B cell (primary cell): ENCODE results near the gene LRRC4C. TPM values are rescaled to one million over a fixed set of nuclear protein-coding genes. Genes with fewer than 3 reads are reported as not detected.

Experiments
- ATAC-seq: fragments of 200-7000 bp; cut with Tn5 transposase; one replicate; pipeline ENCODE4 v1.10.0; 2021; ENCODE audit warnings: low read depth, mild to moderate bottlenecking, moderate number of reproducible peaks, moderate library complexity
- CTCF ChIA-PET: fragments of 350-600 bp; sonication (Branson Sonifier 250); formaldehyde crosslinking; loops from one replicate; lab custom pipeline; 2021; ENCODE audit warnings: antibody characterized with exemption, inconsistent platforms; lab: Charles Lee
- POLR2A ChIA-PET: fragments of 350-600 bp; sonication (Branson Sonifier 250); formaldehyde crosslinking; loops from one replicate; lab custom pipeline; 2021; ENCODE audit warnings: antibody characterized with exemption; lab: Charles Lee
- DNase-seq: peaks from one replicate; pipeline ENCODE4 v3.0.0; 2013
- H2AFZ ChIP-seq: 2 replicates; pipeline ENCODE4 v1.6.1; 2012; ENCODE audit warnings: mild to moderate bottlenecking, low read depth, low read length; ENCODE audit not compliant: insufficient read depth, poor library complexity, severe bottlenecking
- H3K27ac ChIP-seq, 2 donors: 1 replicate in 1 of 2; 2 replicates in 1 of 2; pipeline ENCODE4 v1.5.1; 2012 to 2013; ENCODE audit warnings: low read length in 2 of 2, mild to moderate bottlenecking in 2 of 2, moderate library complexity in 1 of 2
- H3K27me3 ChIP-seq, 4 experiments: fragments of 200-600 bp in 1 of 4; sonication (generic) in 1 of 4; replicated peaks in 1 of 4; 1 replicate in 2 of 4; 2 replicates in 2 of 4; pipeline versions ENCODE4 v1.6.1 to v1.7.0; 2013 to 2016; ENCODE audit warnings: low read length in 3 of 4, mild to moderate bottlenecking in 2 of 4, mixed read lengths in 1 of 4, moderate library complexity in 1 of 4; ENCODE audit not compliant: insufficient read depth in 4 of 4, control insufficient read depth in 3 of 4; ENCODE audit errors: control extremely low read depth in 1 of 4
- H3K36me3 ChIP-seq, 2 experiments: replicated peaks in 1 of 2; 1 replicate in 1 of 2; 2 replicates in 1 of 2; pipeline versions ENCODE4 v1.6.1 to v1.7.1; 2013; ENCODE audit warnings: low read length in 1 of 2; ENCODE audit not compliant: insufficient read depth in 2 of 2, control insufficient read depth in 1 of 2; ENCODE audit errors: control extremely low read depth in 1 of 2, extremely low read depth in 1 of 2
- H3K4me1 ChIP-seq, 2 donors: fragments of 200-600 bp in 1 of 2; sonication (generic) in 1 of 2; 1 replicate in 1 of 2; 2 replicates in 1 of 2; pipeline versions ENCODE4 v1.5.1 to v1.6.1; 2013 to 2017; ENCODE audit warnings: low read length in 2 of 2; ENCODE audit not compliant: control insufficient read depth in 2 of 2, insufficient read depth in 2 of 2
- H3K4me2 ChIP-seq: replicated peaks from 2 replicates; pipeline ENCODE3; 2012; ENCODE audit warnings: mild to moderate bottlenecking, low read depth, low read length; ENCODE audit not compliant: poor library complexity, severe bottlenecking
- H3K4me3 ChIP-seq, 5 experiments: fragments of 200-600 bp in 1 of 5; sonication (generic) in 1 of 5; 1 replicate in 3 of 5; 2 replicates in 2 of 5; pipeline versions ENCODE4 v1.5.1 to v1.7.0; 2011 to 2016; ENCODE audit warnings: low read length in 4 of 5, mild to moderate bottlenecking in 4 of 5, low read depth in 2 of 5, control low read depth in 1 of 5, moderate library complexity in 1 of 5; ENCODE audit not compliant: insufficient read depth in 1 of 5; ENCODE audit errors: control extremely low read depth in 1 of 5, extremely low read depth in 1 of 5
- H3K79me2 ChIP-seq: fragments of 200-600 bp; sonication (generic); one replicate; pipeline ENCODE4 v1.6.0; 2016; ENCODE audit warnings: low read length; ENCODE audit not compliant: control insufficient read depth, insufficient read depth
- H3K9ac ChIP-seq: fragments of 200-600 bp; sonication (generic); 2 replicates; pipeline ENCODE4 v1.6.1; 2017; ENCODE audit warnings: mild to moderate bottlenecking, low read length, moderate library complexity
- H3K9me3 ChIP-seq, 3 donors: one replicate each; pipeline versions ENCODE4 v1.6.1 to v1.7.1; 2013; ENCODE audit warnings: low read length in 2 of 3; ENCODE audit not compliant: control insufficient read depth in 2 of 3, insufficient read depth in 1 of 3; ENCODE audit errors: control extremely low read depth in 1 of 3
- H4K20me1 ChIP-seq: 2 replicates; pipeline ENCODE4 v1.6.0; 2012; ENCODE audit warnings: mild to moderate bottlenecking, low read length; ENCODE audit not compliant: insufficient read depth, control insufficient read depth, poor library complexity, severe bottlenecking
- H3K27ac Mint-ChIP-seq: one replicate; pipeline ENCODE4 v1.8.0; 2021; ENCODE audit warnings: mixed read lengths
- H3K27me3 Mint-ChIP-seq: one replicate; pipeline ENCODE4 v1.8.0; 2021; ENCODE audit warnings: mixed read lengths
- H3K4me1 Mint-ChIP-seq: one replicate; pipeline ENCODE4 v1.8.0; 2021; ENCODE audit warnings: mixed read lengths
- H3K4me3 Mint-ChIP-seq: one replicate; pipeline ENCODE4 v1.8.0; 2021; ENCODE audit warnings: mixed read lengths
- H3K9me3 Mint-ChIP-seq: one replicate; pipeline ENCODE4 v1.8.0; 2022; ENCODE audit warnings: mixed read lengths; ENCODE audit not compliant: insufficient read depth
- CTCF ChIP-seq: fragments of 200-600 bp; IDR thresholded peaks from one replicate; pipeline ENCODE4 v1.8.0; 2022; ENCODE audit warnings: antibody characterized with exemption, mild to moderate bottlenecking
- EZH2 ChIP-seq: IDR thresholded peaks from 2 replicates; pipeline ENCODE4 v1.6.1; 2012; ENCODE audit warnings: borderline replicate concordance, low read depth, mild to moderate bottlenecking, moderate library complexity, low read length; ENCODE audit not compliant: insufficient read depth, poor library complexity, severe bottlenecking
- WGBS: methylation state at CpG from one replicate; pipeline ENCODE4 v1.1.5; 2013; ENCODE audit warnings: missing lambda C conversion rate; ENCODE audit not compliant: insufficient coverage; 5-methylcytosine and 5-hydroxymethylcytosine counted together
- intact Hi-C: fragments of 100-400 bp; cut with micrococcal nuclease; formaldehyde crosslinking; loops from one replicate; pipeline ENCODE4 v1.10.0; 2022
- polyA plus RNA-seq: library from polyadenylated mRNA; depleted of rRNA; stranded (reverse); fragments of >200 nt; gene quantifications from 2 replicates; pipeline ENCODE4 v1.2.3, GENCODE V29; 2012
- total RNA-seq, 2 donors: library from RNA; stranded (reverse); fragments of 120-200 nt in 1 of 2; gene quantifications; 1 replicate in 1 of 2; 2 replicates in 1 of 2; pipeline versions ENCODE4 v1.2.3 to v1.2.4, GENCODE V29; 2013 to 2022

LRRC4C gene
- total and polyA plus RNA-seq, 2 donors (not counting 1 experiment from before 2014, with no cell fraction given): 0.57 TPM; not detected in 1

GRCh38 chr11:40952479-40952878 is 507.0 kb downstream of the LRRC4C start:
- intact Hi-C loops: no loop called here
- H3K27ac ChIP-seq: no peak overlapping the region
- Mint-ChIP-seq H3K9me3 (peaks cover 6% of the 10 kb centered on the region), H3K27ac (no peak overlapping the region), H3K27me3 (no peaks in the 10 kb centered on the region), H3K4me3 (no peak overlapping the region), H3K4me1 (no peaks in the 10 kb centered on the region)
- no peaks in the 10 kb centered on the region for H3K79me2 ChIP-seq
- H3K27me3 ChIP-seq: no peaks in the 10 kb centered on the region
- ChIA-PET CTCF (no interaction called here), POLR2A (no interaction called here)
- H3K4me2 ChIP-seq: no peak overlapping the region
- 63% methylated on average over 1 of the region's 1 CpG for WGBS
- H3K36me3 ChIP-seq: no peaks in the 10 kb centered on the region
- no peaks in the 10 kb centered on the region for H4K20me1 ChIP-seq
- H3K9me3 ChIP-seq: no peaks in the 10 kb centered on the region
- H3K9ac ChIP-seq: no peak overlapping the region
- no peaks in the 10 kb centered on the region for H3K4me1 ChIP-seq
- no peak overlapping the region for H2AFZ ChIP-seq
- TF ChIP-seq EZH2: no peak
- no peak for TF ChIP-seq CTCF
- H3K4me3 ChIP-seq: no peak overlapping the region
- ATAC-seq: no peak
- no peak for DNase-seq

- no peaks in the 10 kb centered on the region for H3K27me3 ChIP-seq
- no peak overlapping the region for H3K27ac ChIP-seq
- TF ChIP-seq CTCF (no peak), EZH2 (no peak)
- DNase-seq (no peak), ATAC-seq (no peak)
- Mint-ChIP-seq H3K27ac (no peak overlapping the region), H3K27me3 (no peaks in the 10 kb centered on the region), H3K9me3 (peaks cover 5% of the 10 kb centered on the region), H3K4me1 (no peaks in the 10 kb centered on the region), H3K4me3 (no peak overlapping the region)
- no peaks in the 10 kb centered on the region for H3K36me3 ChIP-seq
- 100% methylated on average over 1 of the region's 4 CpGs for WGBS
- no peak overlapping the region for H3K4me2 ChIP-seq
- no peak overlapping the region for H2AFZ ChIP-seq
- no peaks in the 10 kb centered on the region for H3K9me3 ChIP-seq
- no peak overlapping the region for H3K9ac ChIP-seq
- H3K4me1 ChIP-seq: no peaks in the 10 kb centered on the region
- no peak overlapping the region for H3K4me3 ChIP-seq
- intact Hi-C loops: no loop called here
- H3K79me2 ChIP-seq: no peaks in the 10 kb centered on the region
- ChIA-PET POLR2A (no interaction called here), CTCF (no interaction called here)
- H4K20me1 ChIP-seq: no peaks in the 10 kb centered on the region
Observed at GRCh38 chr11:40938002-40938401, 521.5 kb downstream of the LRRC4C start.
